ENCODE data around the gene SLBP. TPM values are rescaled to one million over a fixed set of nuclear protein-coding genes. Genes with fewer than 3 reads are reported as not detected.

Gene SLBP
- total and polyA plus RNA-seq, 4 donors, result 25.1 to 35.1 (median 26.3) TPM

DNA sequence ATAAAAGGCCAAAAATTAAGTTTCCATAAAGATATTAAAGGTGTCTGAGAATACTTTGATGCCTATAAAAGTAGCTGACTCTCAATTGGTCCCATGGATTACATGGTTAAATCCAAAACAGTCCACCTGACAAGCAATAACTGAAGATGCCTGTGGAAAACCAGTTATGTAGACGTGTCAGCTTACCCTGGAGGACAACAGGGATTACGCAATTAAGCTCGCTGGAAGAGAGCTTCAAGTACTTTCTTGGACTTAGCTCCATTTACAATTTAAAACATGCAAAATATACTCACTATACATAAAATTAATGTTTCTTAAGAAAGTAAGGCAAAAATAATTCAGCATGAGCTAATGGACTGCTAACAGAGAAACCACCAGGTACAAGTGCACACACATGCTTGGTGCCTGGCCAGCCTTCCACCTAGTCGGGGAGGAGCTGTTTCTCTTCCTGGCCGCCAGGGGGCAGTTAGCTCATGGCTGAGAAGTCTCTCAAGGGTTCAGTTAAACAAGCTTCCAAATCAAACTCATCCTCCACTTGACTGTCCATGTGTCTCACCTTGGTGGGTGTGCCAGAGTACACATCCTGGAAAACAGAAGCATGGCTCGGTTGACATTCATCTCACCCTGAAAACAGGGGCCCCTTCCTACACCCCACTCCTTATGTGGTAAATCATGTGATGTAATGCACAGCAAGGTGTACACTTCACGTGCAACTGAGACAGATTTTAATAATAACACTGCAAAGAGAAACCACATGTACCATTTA, 18.8 kb downstream of the SLBP start:
- Histone ChIP-seq H3K36me3 (ENCODE audit: control insufficient read depth in 1 of 2, insufficient read depth in 2 of 2, low read length in 1 of 2) (peaks cover 0 to 4% of the 10 kb centered on the region in 2 donors), H3K4me3 (ENCODE audit: low read length in 2 of 2) (no peak overlapping the region), H3K9me3 (ENCODE audit: control insufficient read depth, low read length) (no peaks in the 10 kb centered on the region), H3K27me3 (ENCODE audit: control insufficient read depth in 1 of 2, insufficient read depth in 2 of 2, low read length in 1 of 2) (no peaks in the 10 kb centered on the region), H3K4me1 (ENCODE audit: control insufficient read depth in 1 of 2, insufficient read depth in 2 of 2, low read length in 2 of 2) (no peaks in the 10 kb centered on the region), H3K27ac (ENCODE audit: low read depth in 1 of 2, low read length in 2 of 2) (no peak overlapping the region)
- ATAC-seq (ENCODE audit: low FRiP score), result no peak
- DNase-seq, result peak; percentile 77 to 89
- intact Hi-C loops (cut with DNase I), result loop anchor here (1.0 to 2.0 kb wide), 2 partner anchors 35 to 36 kb away; no protein-coding TSS in a partner anchor
- 48 to 53% methylated on average over 7 of the region's 7 CpGs for WGBS, 2 donors

DNA sequence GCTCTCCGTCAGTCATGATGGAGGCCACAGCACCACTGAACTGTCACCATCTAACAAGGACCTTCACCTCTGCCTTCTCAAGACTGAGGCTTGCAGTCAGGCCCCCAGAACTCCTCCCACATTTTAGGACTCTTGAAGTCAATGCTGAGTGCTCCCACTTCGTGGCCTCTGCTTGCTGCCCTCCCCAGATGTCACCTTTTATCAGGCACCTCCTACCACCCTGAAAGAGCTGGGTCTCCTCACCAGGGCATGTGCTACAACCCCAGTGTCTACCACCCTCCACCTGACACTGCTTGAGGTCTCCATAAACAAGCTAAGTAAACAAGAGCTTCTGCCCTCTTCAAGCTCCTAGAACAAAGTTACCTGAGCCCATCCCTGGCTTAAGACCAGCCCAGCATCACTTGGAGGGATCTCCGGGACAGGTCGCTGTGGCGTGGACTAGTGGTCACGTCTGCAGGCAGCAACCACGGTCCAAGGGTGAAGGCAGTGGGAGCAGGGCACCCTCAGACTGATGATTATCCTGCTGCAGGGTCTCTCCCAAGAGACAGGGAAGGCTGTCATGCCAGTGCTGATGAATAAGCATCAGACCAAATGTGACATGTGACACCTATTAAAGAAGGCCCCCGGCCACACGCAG, 20.3 kb downstream of the SLBP start:
- intact Hi-C loops (cut with DNase I), result loop anchor here in 1 of 2 donors (2.0 kb wide), 1 partner anchor 37 kb away; no protein-coding TSS in a partner anchor
- no peaks in the 10 kb centered on the region for H3K4me1 ChIP-seq (ENCODE audit: control insufficient read depth in 1 of 2, insufficient read depth in 2 of 2, low read length in 2 of 2)
- no peaks in the 10 kb centered on the region for H3K27me3 ChIP-seq (ENCODE audit: control insufficient read depth in 1 of 2, insufficient read depth in 2 of 2, low read length in 1 of 2)
- peaks cover 0 to 4% of the 10 kb centered on the region in 2 donors for H3K36me3 ChIP-seq (ENCODE audit: control insufficient read depth in 1 of 2, insufficient read depth in 2 of 2, low read length in 1 of 2)
- DNase-seq (peak; percentile 40 to 47), ATAC-seq (ENCODE audit: low FRiP score) (no peak)
- H3K4me3 ChIP-seq (ENCODE audit: low read length in 2 of 2), result no peak overlapping the region
- H3K9me3 ChIP-seq (ENCODE audit: control insufficient read depth, low read length), result no peaks in the 10 kb centered on the region
- H3K27ac ChIP-seq (ENCODE audit: low read depth in 1 of 2, low read length in 2 of 2), result no peak overlapping the region
- WGBS, 2 donors, result 88 to 93% methylated on average over 9 of the region's 9 CpGs

GRCh38 chr4:1690698-1691097, 21.4 kb downstream of the SLBP start:
- no peaks in the 10 kb centered on the region for H3K4me1 ChIP-seq (ENCODE audit: control insufficient read depth in 1 of 2, insufficient read depth in 2 of 2, low read length in 2 of 2)
- H3K4me3 ChIP-seq (ENCODE audit: low read length in 2 of 2), result no peak overlapping the region
- intact Hi-C loops (cut with DNase I), result no loop called here
- no peaks in the 10 kb centered on the region for H3K27me3 ChIP-seq (ENCODE audit: control insufficient read depth in 1 of 2, insufficient read depth in 2 of 2, low read length in 1 of 2)
- peaks cover 0 to 1% of the 10 kb centered on the region in 2 donors for H3K36me3 ChIP-seq (ENCODE audit: control insufficient read depth in 1 of 2, insufficient read depth in 2 of 2, low read length in 1 of 2)
- H3K27ac ChIP-seq (ENCODE audit: low read depth in 1 of 2, low read length in 2 of 2), result no peak overlapping the region
- H3K9me3 ChIP-seq (ENCODE audit: control insufficient read depth, low read length), result no peaks in the 10 kb centered on the region
- DNase-seq, result peak in 1 of 2 donors; percentile 15
- 96 to 97% methylated on average over 3 of the region's 3 CpGs for WGBS, 2 donors
- ATAC-seq (ENCODE audit: low FRiP score), result no peak

- 39 to 48% methylated on average over 7 of the region's 7 CpGs for WGBS, 2 donors
- Histone ChIP-seq H3K4me3 (ENCODE audit: low read length in 2 of 2) (no peak overlapping the region), H3K4me1 (ENCODE audit: control insufficient read depth in 1 of 2, insufficient read depth in 2 of 2, low read length in 2 of 2) (no peaks in the 10 kb centered on the region), H3K9me3 (ENCODE audit: control insufficient read depth, low read length) (no peaks in the 10 kb centered on the region), H3K27me3 (ENCODE audit: control insufficient read depth in 1 of 2, insufficient read depth in 2 of 2, low read length in 1 of 2) (no peaks in the 10 kb centered on the region), H3K36me3 (ENCODE audit: control insufficient read depth in 1 of 2, insufficient read depth in 2 of 2, low read length in 1 of 2) (no peaks in the 10 kb centered on the region), H3K27ac (ENCODE audit: low read depth in 1 of 2, low read length in 2 of 2) (peak overlapping the region in 1 of 2 donors; percentile 18)
- ATAC-seq (ENCODE audit: low FRiP score) (no peak), DNase-seq (peak in 1 of 2 donors; percentile 62)
- intact Hi-C loops (cut with DNase I), result no loop called here
These were observed 25.6 kb downstream of the SLBP start for GRCh38 chr4:1686440-1687036.

DNA sequence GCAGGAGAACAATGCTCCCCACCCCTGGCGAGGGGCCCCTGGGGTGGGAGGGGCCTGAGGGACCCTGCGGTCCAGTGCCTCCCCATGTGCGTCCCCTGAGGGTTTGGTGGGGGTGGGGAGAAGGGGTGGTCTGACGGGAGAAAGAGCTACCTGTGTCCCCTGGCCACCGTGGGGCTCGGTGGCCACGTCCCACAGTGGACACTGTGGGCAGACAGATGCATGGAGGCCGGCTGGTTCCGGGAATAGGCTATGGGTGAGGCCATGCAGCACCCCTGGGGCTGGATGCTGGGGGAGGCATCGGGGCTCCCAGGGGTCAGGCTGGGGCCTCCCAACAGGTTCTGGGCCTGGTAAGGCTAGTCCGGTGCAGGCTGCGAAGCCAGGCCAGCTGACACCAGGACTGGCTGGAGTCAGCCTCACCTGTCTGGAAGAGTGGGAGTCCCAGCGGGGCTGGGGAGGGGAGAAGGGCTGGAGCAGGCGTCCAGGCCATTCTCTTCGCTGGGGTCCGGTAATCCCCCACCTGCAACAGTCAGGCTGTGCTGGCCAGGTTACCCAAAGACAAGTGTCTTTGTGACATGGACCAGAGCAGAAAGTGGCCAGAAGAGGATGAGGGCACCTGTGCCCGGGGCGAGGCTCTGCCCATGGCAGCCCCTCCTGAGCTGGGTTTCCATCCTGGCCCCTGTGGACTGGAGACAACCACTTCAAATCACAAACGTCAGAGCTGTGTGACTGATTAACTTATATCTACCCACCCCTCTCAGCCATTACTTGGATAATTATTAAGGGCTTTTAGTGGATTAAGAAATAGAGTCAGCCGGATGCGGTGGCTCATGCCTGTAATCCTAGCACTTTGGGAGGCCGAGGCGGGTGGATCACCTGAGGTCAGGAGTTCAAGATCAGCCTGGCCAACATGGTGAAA, 26.6 kb downstream of the SLBP start:
- intact Hi-C loops (cut with DNase I), result no loop called here
- H3K9me3 ChIP-seq (ENCODE audit: control insufficient read depth, low read length), result no peaks in the 10 kb centered on the region
- no peaks in the 10 kb centered on the region for H3K36me3 ChIP-seq (ENCODE audit: control insufficient read depth in 1 of 2, insufficient read depth in 2 of 2, low read length in 1 of 2)
- ATAC-seq (ENCODE audit: low FRiP score) (peak; percentile 9), DNase-seq (peak in 1 of 2 donors; percentile 73)
- no peak overlapping the region for H3K4me3 ChIP-seq (ENCODE audit: low read length in 2 of 2)
- no peaks in the 10 kb centered on the region for H3K4me1 ChIP-seq (ENCODE audit: control insufficient read depth in 1 of 2, insufficient read depth in 2 of 2, low read length in 2 of 2)
- no peaks in the 10 kb centered on the region for H3K27me3 ChIP-seq (ENCODE audit: control insufficient read depth in 1 of 2, insufficient read depth in 2 of 2, low read length in 1 of 2)
- no peak overlapping the region for H3K27ac ChIP-seq (ENCODE audit: low read depth in 1 of 2, low read length in 2 of 2)
- WGBS, 2 donors, result 84 to 85% methylated on average over 22 to 23 of the region's 23 CpGs

- intact Hi-C loops (cut with DNase I), result no loop called here
- DNase-seq (peak in 1 of 2 donors; percentile 62), ATAC-seq (ENCODE audit: low FRiP score) (peak; percentile 40)
- no peaks in the 10 kb centered on the region for H3K4me1 ChIP-seq (ENCODE audit: control insufficient read depth in 1 of 2, insufficient read depth in 2 of 2, low read length in 2 of 2)
- no peaks in the 10 kb centered on the region for H3K36me3 ChIP-seq (ENCODE audit: control insufficient read depth in 1 of 2, insufficient read depth in 2 of 2, low read length in 1 of 2)
- H3K4me3 ChIP-seq (ENCODE audit: low read length in 2 of 2), result no peak overlapping the region
- H3K9me3 ChIP-seq (ENCODE audit: control insufficient read depth, low read length), result no peaks in the 10 kb centered on the region
- H3K27me3 ChIP-seq (ENCODE audit: control insufficient read depth in 1 of 2, insufficient read depth in 2 of 2, low read length in 1 of 2), result no peaks in the 10 kb centered on the region
- 37% methylated on average over 53 to 66 of the region's 66 CpGs for WGBS, 2 donors
- H3K27ac ChIP-seq (ENCODE audit: low read depth in 1 of 2, low read length in 2 of 2), result no peak overlapping the region
These were observed 27.4 kb downstream of the SLBP start for GRCh38 chr4:1684506-1685234.

DNA sequence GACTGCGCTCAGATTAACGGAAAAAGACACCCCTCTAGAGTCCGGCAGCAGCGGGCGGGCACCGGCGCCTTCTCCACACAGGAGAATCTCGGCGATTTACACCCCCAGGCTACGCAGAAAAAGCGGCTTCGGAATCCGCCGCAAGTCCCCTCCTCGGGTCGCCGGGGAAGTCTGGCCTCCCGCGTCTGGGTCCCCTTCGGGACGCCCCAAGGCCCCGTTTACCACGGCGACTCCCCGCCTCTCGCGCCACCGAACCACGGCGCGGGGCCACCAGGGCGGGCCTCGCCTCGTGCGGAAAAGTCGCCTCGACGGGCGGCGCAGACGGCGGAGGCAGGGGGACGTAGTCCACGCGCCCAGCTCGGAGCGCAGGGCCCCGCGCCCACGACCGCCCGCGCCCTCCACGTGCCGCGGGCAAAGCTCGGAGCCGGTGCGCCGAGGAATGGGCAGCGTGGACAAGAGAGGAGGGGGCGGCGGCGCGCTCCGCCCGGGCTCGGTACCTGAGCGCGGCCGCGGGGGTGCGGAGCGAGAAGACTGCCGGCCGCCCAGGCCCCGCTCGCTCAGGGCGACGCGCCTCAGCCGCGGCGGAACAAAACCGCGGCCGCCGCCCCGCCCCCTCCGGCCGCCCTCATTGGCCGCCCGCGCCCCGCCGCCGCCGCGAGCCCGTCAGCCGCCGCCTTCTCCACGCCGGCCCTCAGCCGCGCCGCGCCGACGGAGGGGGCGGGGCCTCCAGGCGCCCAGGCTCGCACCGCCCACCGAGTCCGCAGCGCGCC, 28.2 kb downstream of the SLBP start, which contains the start of gene FAM53A:
Gene FAM53A, minus strand, starts transcription at position 578 of the 770 bp plus-strand sequence. CDS start 15,572 bp downstream, outside the sequence.
- WGBS, 2 donors, result 1% methylated on average over 51 to 118 of the region's 118 CpGs
- intact Hi-C loops (cut with DNase I), result no loop called here
- Histone ChIP-seq H3K27me3 (ENCODE audit: control insufficient read depth in 1 of 2, insufficient read depth in 2 of 2, low read length in 1 of 2) (no peaks in the 10 kb centered on the region), H3K4me1 (ENCODE audit: control insufficient read depth in 1 of 2, insufficient read depth in 2 of 2, low read length in 2 of 2) (no peaks in the 10 kb centered on the region), H3K9me3 (ENCODE audit: control insufficient read depth, low read length) (no peaks in the 10 kb centered on the region), H3K36me3 (ENCODE audit: control insufficient read depth in 1 of 2, insufficient read depth in 2 of 2, low read length in 1 of 2) (no peaks in the 10 kb centered on the region), H3K27ac (ENCODE audit: low read depth in 1 of 2, low read length in 2 of 2) (peak within 1 kb of the TSS in 1 of 2 donors; percentile 58), H3K4me3 (ENCODE audit: low read length in 2 of 2) (peak within 1 kb of the TSS; percentile 42 to 60)
- peak; percentile 94 to 98 for DNase-seq
- ATAC-seq (ENCODE audit: low FRiP score), result peak; percentile 95

Data from aorta (tissue), 5 donors.